Esophagus muscularis mucosa (tissue), 3 donors: ENCODE measurements around the gene ETV6.

Source experiments
- CTCF ChIP-seq, 3 experiments: fragments of 200-600 bp in 2 of 3; fragments of 450-650 bp in 1 of 3; sonication (generic) in 2 of 3; IDR thresholded peaks; one replicate each; pipeline ENCODE4 v1.5.1; 2017 to 2019; ENCODE audit warnings: antibody characterized with exemption in 3 of 3, mild to moderate bottlenecking in 2 of 3, moderate library complexity in 1 of 3
- POLR2A ChIP-seq: fragments of 450-650 bp; IDR thresholded peaks from one replicate; pipeline ENCODE4 v1.6.1; 2017; ENCODE audit warnings: antibody characterized with exemption, moderate library complexity, mild to moderate bottlenecking, low read depth

DNA sequence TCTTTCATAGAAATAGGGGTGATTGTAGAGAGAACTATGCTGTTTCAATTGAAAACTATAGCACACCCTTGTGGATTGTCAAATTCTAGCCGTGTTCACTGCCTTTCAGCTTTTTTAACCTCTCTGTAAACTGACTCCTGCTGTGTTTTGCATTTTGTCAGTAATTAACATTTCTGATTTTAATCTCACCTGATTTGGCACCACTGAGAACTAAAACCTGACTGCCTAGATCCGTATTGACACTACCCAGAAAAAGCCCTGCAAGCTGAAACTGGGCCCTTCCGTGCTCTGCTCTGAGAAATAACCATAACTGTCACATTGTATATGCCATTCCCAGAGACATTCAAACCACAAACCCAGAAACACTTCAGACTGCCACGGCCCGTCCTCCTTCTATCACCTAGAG lies 26.6 kb upstream of the ETV6 start:
- TF ChIP-seq CTCF (IDR thresholded peaks at IDR 0.05) (peak in 2 of 3 experiments; percentile 17 to 25), POLR2A (no peak)
